HG02938 (cell line): ENCODE data around the gene GGT1.
"Not testable (repeated sequence)": the region's sequence is repeated elsewhere in the genome, so short reads cannot be mapped to it uniquely, and the experiment has no call there.

Source experiments
- ATAC-seq: cut with Tn5 transposase; IDR thresholded peaks from one replicate; pipeline ENCODE4 v1.9.1; 2021; ENCODE audit warnings: mild to moderate bottlenecking, moderate library complexity; ENCODE audit not compliant: unreplicated experiment

The GGT1 gene

DNA sequence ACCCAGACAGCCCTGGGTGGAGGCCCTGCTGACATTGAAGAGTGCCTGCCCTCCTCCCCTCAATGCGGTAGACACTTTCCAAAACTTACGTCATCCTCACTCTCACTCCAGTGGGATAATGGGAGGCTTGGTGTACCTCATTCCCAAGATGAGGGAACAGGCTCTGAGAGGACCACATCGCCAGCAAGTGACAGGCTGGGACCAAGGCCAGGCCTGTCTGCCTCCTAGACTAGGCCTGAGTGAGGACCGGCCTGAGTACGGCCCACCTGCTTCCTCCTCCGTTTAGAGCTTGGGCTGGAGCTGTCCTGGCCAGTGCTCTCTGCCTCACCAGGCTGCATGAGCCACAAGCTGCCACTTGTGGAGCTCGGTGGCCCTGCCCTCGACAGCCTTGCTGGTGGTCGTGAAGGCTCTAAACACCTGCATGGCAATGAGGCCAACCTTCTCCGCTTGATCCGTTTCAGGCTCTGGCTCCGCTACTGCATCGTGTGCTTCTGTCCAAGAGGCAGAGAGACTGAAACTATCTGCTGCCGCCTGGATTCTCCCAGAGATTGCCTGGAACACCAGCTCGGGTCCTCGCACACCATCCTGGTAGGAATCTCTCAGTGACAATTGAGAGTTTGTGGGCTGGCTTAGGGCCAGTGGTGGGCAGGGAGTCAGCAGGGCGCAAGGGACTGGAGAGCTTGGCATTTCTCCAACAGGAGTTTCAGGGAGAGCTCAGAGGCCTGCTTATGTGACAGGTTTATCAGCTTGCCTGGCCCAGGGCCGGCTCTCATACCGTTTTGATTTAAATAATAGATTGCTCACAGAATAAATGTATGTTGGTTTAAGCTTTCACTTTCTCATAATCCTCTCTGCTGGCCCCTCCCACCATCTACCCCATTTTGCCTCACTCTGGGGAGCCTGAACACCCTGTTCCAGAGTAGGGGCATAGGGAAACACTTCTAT is 19.5 kb upstream of the GGT1 start:
- ATAC-seq = no peak

DNA sequence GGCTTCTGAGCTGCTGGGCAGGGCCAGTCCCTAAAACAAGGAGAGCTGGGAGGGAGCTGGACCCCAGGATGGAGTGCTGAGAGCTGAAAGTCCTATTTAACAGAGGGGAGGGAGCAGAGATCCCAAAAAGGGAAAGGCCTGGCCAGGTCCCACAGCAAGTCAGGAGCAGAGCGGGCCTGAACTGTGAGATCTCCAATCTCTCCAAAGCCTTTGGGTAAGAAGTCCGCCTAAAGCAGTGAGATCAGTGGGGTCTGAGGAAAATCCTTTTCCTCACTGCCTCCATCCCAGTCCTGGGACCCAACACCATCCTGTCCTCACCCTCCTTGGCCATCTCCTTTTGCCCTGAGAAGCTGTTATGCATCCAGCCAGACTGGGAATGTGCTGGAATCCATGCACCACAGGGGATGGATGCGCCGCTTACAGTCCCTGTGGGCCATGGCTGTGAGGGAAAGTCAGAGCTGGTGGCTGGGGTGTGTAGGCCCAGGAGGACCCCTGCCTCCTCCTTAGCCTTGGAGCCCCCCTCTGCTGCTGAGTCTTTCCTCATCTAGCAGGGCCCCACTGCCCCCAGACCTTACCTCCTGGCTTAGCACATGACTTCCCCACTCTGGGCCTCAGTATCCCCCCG is 18.7 kb upstream of the GGT1 start:
- ATAC-seq = no peak

DNA sequence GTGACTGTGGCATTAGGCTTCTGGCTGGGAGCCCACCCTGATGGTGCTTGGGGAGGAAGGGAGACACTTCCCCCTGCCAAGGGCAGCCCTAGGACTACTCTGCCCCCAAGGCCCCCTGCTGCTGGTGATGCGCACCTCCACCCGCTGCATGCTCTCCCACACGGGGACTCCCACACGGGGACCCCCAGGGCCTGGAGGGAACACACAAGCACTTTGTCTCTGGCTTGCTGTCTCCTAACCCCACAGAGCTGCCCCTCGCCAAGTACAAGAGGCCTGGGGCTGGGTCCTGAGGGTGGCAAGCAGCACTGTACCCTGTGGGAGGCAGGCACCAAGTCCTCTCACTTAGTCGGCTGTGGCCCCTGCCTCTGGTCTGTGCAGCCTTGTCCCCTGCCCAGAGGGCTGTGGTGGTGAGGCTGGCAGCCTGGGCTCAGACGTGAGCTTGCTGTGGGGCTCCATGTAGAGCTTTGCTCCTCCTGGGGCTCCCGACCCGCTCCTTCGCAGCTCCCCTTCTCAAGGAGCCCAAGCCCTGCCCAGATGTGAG is 18.1 kb upstream of the GGT1 start:
- no peak for ATAC-seq

DNA sequence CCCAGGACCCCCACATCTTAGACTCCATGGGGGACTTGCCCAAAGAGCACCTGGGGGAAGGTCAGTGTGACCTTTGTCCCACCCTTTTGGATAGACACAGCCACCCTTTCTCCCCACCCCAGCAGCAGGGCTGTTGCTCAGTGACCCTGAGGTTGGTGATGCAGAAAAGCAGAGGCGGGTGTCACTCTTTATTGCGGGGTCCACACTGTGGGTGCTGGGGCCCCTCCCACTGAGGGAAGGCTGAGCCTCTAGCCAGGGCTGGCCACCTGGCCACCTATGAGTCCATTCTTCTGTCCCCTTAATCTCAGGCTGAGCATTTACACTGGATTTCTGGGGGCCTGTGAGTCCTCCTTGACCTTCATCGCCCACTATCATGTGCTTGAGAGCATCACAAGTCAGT is 17.5 kb upstream of the GGT1 start:
- no peak for ATAC-seq

DNA sequence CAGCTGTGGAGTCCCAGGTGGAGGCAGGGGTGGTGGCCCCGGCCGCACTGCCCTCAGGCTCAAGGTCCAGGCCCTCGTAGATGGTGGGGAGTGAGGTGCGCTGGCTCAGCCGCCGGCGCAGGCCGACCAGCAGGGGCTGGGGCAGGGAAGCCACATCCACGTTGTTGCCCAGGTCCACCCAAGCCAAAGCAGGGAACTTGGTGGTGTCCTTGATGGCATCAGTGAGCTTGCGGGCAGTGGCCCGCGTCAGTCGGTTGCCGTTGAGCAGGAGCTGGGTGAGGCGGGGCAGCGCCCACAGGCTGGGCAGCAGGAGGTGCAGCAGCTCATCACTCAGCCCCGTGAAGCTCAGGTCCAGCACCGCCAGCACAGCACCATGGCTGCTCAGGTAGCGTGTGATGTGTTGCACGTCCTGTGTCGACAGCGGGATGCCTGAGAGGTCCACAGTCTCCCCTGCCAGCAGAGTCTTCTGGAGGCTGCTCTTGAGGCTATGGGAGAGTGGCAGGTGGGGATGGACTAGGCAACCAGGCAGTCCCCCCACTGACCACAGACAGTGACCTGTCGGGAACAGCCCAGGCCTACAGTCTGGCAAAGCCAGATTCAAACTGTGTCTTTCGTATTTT is 17.0 kb upstream of the GGT1 start:
- no peak for ATAC-seq

DNA sequence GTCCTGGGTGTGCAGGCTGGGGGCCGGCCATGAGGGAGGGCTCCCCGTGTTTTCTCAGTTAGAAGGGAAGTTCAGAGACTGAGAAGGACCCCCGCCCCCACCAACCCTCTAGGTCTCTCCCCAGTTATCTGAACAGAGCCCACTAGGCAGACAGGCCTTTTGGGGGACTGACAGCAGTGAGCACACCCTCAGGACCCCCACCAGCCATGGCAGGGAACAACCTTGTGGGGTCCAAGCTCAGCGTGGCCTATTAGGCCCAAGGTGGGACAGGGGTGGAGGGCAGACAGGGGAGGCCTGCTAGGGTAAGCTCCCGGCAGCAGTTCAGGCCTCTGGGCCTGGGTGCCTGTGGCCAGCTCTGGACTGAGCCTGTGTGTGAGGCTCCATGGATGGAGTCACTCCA is 15.7 kb upstream of the GGT1 start:
- no peak for ATAC-seq

DNA sequence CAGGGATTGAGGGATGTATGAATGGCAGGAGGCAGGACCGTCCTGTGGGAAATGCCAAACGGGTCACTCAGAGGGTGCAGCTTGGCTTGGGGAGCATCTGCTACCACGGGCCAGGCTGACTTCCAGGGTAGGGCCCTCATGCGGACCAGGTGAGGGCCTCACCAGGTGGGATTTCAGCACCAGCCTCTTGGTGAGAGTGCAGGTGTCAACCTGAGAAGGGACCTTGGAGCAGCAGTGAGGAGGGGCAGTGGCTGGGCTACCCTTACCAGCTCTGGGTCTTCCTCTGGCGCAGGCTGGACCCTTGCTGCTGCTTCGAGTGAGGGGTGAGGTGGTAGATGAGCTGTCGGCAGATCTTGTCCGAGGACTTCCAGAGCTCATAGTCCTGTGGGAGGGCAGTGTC is 15.0 kb upstream of the GGT1 start:
- no peak for ATAC-seq

DNA sequence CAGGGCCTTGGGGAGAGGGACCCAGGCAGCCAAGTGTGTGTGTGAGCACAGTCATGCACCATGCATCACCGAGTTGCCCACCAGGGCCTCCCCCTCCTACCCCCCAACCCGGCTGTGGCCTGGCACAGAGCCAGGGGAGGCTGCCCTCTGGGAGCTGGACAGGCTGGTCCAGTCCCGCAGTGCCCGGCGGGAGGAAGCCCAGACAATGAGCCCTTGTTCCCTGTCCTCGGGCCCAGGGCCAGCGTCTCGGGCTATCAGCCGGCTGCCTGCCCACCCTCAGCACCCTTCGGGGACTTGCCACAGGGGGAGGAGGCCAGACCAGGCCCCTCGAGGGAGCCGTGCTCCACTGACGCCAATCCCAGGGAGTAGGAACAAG is 14.6 kb upstream of the GGT1 start:
- no peak for ATAC-seq

DNA sequence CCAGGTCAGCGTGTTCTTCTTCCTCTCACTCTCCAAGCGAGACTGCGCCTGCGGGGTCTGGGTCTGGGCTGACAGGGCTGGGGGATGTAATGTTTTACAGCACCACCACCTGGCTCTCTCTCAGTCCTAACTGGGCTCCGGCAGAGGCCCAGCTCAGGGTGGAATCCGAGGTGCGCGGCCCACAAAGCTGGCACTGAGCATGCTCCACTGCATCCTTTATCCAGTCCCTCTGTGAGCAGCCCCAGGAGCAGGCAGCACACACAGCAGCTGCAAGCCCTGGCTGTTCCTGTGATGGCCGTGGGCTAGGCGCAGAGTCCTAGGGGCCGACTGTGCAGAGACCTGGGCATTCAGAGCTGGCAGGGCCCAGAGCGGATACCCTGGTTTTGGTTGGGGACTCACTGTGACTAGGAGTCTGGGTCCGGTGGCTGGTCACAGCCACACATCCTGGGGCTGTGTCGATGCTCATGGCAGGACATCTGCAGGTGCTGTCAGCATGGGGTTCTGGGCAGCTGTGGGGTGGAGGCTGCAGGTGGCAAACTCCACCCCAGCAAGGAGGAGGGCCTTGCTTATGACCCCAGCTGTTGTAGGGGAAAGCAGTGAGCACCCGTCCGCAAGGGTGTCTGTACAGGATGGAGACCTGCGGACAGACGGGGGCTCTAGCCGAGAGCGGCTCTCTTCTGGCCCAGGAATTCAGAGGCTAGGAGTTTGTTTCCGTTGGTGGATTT is 14.1 kb upstream of the GGT1 start:
- ATAC-seq = no peak

DNA sequence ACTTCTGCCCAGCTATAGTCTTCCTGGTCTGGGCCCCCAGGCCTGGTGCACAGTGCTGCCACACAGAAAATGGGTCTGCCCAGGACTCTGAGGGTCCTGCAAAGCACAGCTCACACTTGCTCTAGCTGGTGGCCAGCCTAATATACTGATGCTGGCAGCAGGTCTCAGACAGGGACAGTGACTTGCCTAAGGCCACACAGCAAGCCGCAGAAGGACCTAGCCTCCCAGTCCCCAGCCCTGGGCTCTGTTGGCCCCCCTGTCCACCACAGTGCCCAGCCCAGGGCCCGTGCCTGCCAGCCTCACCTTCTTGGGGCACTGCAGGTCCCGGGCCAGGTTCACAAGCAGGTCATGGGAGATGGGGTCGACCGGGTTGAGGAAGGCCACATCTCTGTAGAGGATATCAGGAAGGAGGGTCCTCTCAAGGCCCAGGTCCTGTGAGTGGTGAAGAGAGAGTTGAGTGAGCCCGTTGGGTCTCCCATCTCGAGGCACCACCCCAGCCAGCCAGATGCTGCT is 13.4 kb upstream of the GGT1 start:
- ATAC-seq = no peak

DNA sequence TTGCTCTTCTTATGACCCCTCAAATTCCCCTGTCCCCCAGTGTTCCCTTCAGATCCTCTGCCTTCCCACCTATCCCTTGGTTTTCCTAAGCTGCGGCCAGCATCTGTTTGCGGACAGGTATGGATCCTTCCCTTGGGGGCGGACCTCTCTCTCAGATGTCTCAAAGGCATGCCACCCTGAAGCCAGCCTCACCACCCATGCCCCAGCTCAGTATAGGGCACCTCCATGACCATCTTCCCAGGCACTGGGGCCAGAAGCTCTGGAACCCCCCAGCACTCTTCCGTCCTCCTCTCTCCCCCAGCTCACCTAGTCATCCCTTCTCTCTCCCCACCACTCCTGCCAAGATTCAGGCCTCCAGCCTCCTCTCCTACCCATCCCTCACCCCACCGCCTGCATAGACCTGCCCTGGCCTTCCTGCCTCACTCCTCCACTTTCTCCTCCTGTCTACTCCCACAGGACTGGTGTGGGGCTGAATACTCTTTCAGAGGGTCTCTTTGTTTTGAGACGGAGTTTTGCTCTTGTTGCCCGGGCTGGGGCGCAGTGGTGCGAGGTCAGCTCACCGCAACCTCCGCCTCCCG is 12.3 kb upstream of the GGT1 start:
- ATAC-seq = no peak

DNA sequence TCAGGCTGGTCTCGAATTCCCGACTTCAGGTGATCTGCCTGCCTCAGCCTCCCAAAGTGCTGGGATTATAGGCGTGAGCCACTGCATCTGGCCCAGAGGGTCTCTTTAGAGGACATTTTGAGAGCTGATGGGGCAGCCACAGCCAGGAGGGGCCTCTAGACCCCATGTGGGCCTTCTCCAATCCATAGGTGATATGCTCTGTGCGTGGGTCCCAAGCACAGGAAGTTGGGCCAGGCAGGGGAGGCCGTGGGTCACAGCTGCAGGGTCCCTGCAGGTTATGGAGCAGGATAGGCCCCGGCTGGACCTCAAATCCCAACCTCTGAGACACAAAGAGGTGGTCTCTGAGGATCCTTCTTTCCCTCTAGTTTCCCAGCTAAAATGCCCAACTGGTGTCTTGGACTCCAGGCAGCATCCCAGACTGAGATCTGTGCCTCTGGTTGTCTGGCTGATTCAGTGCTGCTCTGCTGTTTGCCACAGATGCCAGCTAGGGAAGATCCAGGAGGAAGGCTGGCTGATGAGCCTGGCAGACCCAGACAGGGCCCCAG is 11.6 kb upstream of the GGT1 start:
- ATAC-seq = no peak

DNA sequence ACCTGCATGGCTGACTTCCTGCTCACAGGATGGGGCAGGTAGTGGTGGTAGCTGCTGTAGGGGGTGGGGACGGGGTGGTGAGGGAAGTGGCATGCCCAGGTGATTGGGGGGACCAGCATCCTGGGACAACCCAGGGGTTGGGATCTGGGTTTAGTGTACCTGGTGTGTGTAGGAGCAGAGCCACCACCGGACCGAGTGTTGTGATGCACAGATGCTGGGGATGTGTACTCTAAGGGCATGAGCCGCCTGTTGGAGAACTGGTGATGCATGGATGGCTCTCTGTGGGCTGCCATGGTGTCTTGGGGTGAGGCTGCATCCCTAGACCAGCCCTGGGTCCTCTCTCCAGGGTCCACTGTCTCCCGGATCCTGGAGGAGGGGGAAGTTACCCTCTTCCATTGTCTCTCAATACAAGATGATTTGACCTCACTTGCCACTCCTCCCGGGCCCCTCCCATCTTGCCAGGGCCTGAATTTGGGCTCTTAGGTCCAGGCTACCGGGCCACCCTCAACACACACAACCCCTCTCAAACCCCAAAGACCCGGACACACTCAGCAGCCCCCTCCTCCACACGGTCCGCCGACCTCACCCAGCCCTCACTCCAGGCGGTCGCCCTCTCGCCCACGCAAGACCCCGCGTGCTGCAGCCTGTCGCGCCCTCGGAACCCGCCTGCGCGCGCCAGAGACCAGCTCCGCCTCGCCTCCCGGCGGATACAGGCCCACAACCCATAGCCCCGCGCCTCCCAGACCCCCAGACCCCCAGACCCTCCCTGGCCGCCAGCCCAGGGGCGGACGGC is 10.7 kb upstream of the GGT1 start:
- no peak for ATAC-seq

DNA sequence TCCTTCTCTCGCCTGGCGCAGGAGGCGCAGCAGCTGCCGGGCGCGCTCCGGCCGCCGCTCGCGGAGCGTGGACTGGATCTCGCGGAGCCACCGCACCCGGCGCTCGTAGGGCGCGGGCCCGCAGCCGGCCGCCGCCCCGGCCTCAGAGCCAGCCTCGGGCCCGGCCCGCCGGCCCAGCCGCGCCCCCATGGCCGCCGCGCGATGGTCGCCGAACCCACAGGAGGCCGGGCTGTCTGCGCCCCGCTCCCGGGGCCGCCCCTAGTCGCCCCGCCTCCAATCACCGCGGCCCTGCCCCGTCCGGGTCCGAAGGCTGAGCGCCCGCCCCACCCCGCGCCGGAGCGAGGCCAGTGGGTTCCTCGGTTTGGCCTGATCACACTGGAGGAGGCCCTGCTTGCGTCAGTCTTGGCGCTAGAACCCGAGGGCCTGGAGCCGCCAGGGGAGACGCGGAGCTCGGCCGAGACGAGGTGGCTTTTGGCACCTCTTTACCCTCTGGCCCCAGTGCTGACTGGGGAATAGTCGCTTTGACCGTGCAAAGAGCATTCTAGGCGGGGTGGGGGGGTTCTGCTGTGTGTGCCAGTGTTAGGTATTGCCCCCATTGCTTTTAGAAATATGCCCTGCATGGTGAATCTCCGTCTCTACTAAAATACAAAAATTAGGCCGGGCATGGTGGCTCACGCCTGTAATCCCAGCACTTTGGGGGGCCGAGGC is 10.0 kb upstream of the GGT1 start, which contains the start of gene LRRC75B:
Gene LRRC75B (minus strand): TSS at position 223 of the 708 bp plus-strand sequence. CDS start 34 bp downstream, at position 189.
- ATAC-seq = no peak

DNA sequence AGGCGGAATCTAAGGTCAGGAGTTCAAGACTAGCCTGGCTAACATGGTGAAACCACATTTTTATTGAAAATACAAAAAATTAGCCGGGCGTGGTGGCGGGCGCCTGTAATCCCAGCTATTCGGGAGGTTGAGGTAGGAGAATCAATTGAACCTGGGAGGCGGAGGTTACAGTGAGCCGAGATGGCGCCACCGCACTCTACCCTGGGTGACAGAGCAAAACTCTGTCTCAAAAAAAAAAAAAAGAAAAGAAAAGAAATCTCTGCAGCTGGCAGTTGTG is 9.5 kb upstream of the GGT1 start:
- not testable (repeated sequence) for ATAC-seq

DNA sequence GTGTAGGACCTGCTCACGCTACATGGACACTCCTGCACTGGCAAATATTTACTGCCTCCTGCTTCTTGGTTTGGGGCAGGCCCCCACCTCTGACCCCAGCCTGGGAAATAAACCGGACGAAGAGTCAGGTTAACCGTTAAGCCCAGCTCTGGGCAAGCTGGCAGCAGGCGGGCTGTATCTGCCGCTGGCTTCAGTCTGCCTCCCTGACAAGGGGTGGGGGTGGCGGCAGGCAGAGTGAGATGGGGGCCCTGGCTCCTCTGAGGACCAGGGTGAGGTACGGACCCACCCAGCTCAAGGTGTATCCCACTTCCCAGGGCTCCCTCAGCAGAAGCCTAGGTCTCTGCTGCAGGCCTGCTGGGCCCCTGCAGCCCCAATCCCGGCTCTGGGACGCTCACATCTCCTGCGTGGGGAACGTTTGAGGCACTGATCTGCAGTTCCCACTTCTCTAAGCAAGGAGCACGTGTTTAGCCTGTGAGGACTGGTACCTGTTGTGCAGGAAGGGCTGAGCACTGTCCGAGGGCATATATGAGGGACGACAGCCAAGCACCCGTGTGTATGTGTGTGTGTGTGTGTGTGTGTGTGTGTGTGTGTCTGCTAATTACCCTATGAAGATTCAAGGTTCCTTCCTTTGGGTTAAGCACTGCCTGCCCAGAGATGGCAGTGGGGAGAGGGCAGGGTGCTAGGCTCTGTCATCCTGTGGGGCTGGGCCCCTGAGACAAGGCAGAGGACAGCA is 9.0 kb upstream of the GGT1 start:
- ATAC-seq = no peak

DNA sequence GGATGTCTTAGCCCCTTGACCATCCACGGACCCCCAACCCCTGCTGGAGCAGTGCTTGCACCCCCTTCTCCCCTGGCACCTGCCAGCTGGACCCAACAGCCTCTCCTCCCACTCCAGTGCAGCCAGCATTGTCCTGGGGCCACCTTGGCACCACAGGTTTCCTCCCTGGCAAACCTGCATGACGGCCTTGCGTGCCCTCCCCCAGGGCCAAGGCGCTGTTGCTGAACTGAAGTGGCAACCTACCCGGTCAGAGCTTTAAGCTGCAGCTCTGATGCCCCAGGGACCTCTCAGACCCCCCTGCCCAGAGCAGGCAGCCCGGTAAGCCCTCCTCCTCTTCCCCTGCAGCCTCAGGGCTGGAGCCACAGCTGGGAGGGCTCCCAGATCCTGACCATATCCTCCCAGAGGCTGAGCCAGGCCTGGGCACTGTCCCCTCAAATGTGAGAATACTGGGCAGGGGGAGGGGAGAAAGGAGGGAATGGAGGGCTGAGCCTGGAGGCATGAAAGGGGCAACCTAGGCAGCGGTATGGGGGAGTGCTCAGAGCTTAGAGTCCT is 8.3 kb upstream of the GGT1 start:
- ATAC-seq = no peak

DNA sequence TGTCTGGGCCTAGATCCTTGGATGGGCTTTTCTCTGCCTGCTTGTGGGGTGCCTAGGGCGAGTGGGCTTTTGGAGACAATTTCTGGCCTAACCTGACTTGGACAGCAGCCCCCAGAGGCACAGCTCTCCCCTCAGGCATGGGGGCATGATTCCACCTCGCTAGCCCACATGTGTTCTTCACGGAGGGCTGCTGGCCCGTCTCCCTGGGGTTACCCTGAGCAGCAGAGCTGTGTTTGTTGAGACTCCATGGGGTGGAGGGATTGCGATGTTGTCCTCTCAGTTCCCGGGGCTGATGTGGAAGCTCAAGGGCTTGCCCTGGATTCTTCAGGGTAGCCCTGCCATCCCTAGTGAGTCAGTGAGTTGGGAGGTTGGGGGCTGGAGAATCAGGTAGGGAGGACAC is 7.8 kb upstream of the GGT1 start:
- ATAC-seq = no peak
